Kidney capillary endothelial cell (primary cell): Measurements from ENCODE around the gene CLCNKA.
"Not testable (repeated sequence)": the region's sequence is repeated elsewhere in the genome, so short reads cannot be mapped to it uniquely, and the experiment has no call there.

Source experiments
- DNase-seq: peaks from one replicate; pipeline ENCODE4 v3.0.0-alpha.2; 2018; ENCODE audit warnings: low spot score

The CLCNKA gene

DNA sequence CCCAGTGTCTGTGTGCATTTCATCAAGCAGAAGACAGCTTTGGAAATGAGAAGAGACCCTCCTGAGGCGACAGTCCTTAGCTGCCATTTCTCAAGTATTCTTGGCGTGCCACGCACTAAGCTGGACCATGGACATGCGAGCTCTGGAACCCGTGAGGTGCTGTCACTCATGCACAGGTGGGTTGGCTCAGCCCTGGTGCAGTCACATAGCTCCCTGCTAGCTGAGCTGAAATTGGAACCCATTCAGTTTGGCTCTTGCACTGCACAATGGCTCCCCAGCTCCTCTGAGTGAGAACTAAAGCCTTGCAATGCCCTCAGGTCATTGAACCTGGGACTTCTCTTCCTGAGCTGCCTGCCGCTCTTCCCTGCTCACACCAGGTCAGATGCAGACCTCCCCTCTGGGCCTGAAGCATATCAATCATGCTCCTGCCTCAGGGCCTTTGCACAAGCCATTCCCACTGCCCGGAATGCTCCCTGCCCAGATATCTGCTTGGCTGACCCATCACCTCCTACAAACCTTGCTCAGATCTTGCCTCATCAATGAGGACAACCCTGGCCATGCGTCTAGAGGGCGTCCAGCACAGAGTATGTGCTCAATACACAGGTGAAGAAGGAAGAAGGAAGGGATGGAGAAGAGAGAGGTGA lies 24.1 kb upstream of the CLCNKA start:
- DNase-seq = no peak

DNA sequence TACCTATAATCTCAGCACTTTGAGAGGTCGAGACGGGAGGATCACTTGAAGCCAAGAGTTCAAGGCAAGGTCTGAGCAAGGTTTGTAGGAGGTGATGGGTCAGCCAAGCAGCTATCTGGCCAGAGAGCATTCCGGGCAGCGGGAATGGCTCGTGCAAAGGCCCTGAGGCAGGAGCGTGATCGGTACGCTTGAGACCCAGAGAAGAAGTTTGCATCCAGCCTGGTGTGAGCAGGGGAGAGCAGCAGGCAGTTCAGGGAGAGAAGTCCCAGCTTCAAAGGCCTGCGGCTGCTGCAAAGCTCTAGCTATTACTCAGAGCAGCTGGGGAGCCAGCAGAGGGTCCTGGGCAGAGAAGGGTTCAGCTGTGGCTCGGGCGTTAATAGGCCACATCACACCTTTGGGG lies 22.9 kb upstream of the CLCNKA start:
- DNase-seq = no peak

- DNase-seq = not testable (repeated sequence)
Observed at GRCh38 chr1:16001274-16001673, 20.6 kb upstream of the CLCNKA start.

GRCh38 chr1:16005597-16005996 lies 16.2 kb upstream of the CLCNKA start:
- no peak for DNase-seq

- no peak for DNase-seq
Observed at GRCh38 chr1:16006010-16006409, 15.8 kb upstream of the CLCNKA start.

DNA sequence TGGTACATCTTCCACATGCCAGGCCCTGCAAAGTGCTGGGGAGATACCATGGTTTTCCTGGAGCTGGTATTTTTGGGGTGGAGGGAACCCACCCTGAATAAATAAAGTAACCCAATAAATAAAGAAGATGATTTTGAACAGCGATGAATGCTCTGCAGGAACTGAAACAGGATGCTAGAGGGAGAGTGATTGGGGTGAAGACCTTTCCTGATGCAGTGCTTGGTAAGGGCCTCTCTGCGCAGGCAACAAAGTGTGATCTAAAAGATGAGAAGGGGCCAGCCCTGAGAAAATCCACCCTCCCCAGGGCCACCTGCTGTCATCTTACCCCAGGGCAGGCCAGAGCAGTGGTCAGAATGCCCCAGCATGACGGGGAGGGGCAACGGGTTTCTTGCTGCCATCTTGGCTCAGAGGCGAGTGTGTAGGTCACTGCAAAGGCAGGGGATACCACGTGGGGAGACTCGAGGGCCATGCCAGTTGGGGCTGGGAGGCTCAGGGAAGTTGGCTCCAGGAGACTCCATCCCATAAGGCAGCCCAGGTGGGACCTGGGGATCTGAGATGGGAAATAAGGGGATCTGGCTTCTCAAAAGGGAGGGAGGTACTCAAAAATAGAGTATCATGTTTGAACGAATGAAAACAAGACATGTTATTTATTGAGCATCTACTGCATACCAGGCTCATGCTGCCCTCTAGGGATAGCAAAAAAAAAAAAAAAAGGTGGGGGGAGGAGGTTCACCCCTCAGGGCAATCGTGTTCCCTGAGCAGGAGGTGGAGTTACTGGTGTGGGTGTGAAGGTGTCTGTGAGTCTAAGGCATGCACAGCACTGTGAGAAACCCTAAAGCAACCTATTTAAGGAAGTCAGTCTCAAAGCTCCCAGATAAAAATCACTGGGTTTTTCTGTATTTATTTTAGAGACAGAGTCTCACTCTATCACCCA lies 15.0 kb upstream of the CLCNKA start:
- DNase-seq = no peak

DNA sequence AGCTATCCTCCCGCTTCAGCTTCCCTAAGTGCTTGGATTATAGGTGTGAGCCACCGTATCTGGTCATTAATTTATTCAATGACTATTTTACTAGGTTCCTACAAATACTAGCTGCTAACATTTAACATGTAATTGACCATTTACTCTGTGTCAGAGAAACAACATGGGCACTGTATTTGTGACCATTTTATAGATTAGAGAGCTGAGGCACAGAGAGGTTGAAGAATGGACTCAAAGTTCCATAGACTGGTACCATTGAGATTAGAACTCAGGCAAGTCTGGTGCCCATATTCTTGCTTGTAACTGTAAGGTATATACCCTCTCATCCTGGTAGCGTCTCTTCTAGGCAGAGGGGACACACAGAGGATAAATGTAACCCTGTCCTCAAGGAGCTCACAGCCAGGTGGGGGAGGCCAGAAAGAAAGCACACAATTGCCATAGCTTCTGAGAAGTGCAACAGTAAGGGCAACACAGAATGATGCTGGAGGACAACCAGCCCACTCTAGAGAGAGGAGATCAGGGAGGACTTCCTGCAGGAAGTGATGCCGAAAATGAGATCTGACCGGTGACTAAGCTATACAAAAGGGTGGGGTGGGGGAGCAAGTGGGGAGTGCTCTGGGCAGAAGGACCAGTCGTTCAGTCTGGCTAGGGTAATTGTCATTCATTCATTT lies 14.0 kb upstream of the CLCNKA start:
- no peak for DNase-seq

DNA sequence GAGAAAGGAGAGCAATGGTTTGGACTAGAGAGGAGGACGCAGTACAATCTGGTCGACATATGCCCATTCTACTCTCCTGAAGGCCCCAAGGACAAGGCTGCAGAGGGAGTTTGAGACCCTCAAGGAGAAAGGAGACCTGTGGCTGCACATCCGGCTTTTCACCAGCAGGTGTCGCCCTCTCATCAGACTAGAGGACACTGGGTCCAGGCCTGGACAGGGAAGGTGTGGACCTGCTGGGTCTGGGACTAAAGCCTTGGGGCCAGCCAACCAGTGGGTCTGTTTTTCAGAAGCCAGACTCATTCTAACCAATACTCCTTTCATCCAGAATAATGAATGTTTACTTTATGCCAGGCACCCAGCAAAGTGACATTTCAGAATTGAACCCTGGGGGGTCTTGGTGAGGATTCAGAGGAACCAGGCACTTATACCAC lies 12.8 kb upstream of the CLCNKA start:
- peak; percentile 75 for DNase-seq

DNA sequence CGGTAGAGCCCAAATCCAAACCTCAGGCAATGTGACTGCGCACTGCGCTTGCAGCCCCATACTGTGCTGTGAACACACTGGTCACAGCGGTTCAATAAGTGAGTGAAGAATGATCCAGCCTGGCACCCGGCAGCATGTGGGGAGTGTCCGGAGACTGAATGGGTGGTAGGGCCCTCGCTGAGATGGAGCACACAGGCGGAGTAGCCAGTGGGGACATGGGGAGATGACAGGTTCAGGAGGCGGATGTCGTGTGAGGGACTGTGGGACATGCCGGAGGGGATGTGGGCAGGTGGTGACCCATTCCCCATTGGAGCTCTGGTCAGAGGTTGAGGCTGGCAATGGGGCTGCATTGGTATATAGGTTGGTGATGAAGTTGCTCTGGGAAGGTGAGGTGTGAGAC lies 12.2 kb upstream of the CLCNKA start:
- no peak for DNase-seq

DNA sequence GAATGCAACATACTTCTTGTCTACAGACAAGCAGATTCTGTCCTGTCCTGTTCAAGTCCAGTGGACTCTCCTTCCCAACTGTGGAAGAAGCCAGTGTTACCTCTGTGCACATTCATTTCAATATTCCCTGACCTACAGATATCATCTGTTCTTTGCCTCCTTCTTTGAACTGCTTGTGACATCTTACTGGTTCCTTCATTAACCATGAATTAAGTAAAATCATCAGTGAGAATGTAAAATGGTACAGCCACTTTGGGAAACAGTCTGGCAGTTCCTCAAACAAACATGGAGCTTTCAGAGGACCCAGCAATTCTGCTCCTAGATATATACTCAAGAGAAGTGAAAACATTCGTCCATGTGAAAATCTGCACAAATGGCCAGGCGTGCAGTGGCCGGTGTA lies 11.0 kb upstream of the CLCNKA start:
- DNase-seq = no peak

- DNase-seq = no peak
Observed at GRCh38 chr1:16011936-16012589, 9.8 kb upstream of the CLCNKA start.

GRCh38 chr1:16012590-16013219 lies 9.1 kb upstream of the CLCNKA start:
- DNase-seq = peak; percentile 26

DNA sequence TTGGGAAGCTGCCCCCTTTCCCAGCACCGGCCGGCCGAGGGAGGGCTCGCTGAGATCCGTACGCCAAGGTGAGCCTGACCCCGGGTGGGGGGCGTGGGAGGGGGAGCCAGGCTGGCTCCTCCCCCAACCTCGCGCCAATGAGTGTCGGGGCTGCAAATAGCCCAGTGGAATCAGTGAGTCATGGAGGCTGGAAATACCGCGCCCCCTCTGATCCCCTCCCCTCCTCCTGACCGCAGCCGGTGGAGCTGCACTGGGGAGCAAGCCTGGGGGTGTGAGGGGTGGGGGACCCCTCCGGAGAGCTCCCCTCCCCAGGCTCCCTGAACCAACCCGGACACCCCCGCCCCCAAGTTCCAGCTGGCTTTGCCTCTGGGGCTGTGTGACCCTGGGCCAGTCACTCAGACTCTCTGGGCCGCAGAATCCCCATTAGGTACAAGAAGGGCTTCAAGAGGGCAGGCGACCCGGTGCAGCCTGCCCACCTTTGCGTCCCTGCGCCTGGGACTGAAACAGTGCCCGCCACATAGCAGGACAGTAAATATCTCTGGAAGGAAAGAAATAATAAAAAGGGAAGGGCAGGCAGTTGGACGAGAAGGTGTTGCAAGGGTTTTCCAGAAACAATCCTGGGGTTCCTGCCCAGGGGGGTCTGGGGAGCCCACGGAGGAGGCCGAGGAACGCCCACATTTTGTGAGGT lies 8.5 kb upstream of the CLCNKA start:
- peak; percentile 52 for DNase-seq

GRCh38 chr1:16013908-16014258 lies 8.0 kb upstream of the CLCNKA start:
- DNase-seq = no peak

DNA sequence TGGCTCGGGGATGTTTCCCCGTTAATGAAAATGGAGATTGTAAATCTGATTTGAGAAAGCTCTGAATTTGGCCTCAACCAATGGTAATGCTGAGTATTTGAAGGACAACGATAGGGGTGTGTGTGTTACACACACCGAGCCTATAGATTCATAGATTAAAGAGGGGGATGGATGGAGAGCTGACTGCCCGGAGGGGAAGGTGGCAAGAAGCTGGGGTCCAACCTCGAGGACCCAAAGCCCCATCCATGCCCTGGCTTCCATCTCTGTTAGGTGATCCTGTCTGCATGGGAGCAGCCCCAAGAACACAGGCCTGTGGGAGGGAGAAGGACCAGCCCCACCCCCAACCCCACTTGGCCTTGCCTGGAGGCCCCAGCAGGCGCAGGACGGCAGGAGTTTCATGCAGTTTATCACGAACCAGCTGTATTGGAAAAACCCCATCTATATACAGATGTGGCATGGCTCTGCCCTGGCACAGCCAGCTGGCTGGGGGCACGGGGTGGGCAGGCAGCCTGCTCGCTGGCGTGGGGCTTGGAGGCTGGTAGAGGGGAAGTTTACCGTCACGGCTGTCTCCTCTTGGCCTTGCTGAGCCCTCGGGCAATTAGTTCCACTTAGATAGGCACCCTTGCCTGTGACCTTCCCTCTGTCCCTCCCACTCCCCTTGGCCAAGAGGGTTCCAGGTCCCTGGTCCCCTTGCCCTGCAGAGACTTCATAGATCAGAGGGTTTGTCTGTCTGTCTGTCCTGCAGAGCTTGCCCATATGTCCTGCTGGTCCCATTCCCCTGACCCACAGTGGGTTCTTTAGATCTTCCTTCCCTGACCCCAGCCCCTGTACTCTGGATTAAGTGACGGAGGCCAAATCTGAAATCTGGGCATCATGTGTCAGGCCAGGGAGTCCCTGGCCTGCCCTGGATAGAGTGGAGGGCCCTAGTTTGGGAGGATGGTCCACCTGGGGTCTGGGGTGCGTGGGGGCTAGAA lies 7.0 kb upstream of the CLCNKA start:
- DNase-seq = no peak

GRCh38 chr1:16015491-16015890 lies 6.3 kb upstream of the CLCNKA start:
- no peak for DNase-seq

- DNase-seq = no peak
Observed at GRCh38 chr1:16015960-16016901, 5.6 kb upstream of the CLCNKA start.

GRCh38 chr1:16017076-16017460 lies 4.8 kb upstream of the CLCNKA start:
- no peak for DNase-seq
